Uterus (tissue), 2 donors: Measurements from ENCODE around the gene OR51B4.

Source experiments
- CTCF ChIP-seq, 4 experiments: fragments of 200-600 bp in 2 of 4; fragments of 450-650 bp in 2 of 4; sonication (generic) in 2 of 4; IDR thresholded peaks; one replicate each; pipeline ENCODE4 v1.5.1; 2016 to 2019; ENCODE audit warnings: antibody characterized with exemption in 4 of 4, mild to moderate bottlenecking in 2 of 4, moderate library complexity in 1 of 4
- POLR2A ChIP-seq, 2 donors: fragments of 450-650 bp; IDR thresholded peaks; one replicate each; pipeline ENCODE4 v1.6.1; 2016; ENCODE audit warnings: antibody characterized with exemption in 2 of 2, mild to moderate bottlenecking in 1 of 2, moderate library complexity in 1 of 2

- TF ChIP-seq CTCF (IDR thresholded peaks at IDR 0.05) (no peak), POLR2A (IDR thresholded peaks at IDR 0.05) (no peak)
Observed at GRCh38 chr11:5272395-5273017, 29.2 kb downstream of the OR51B4 start.
